IMR-90 (cell line): Measurements from ENCODE around the gene BRCC3. TPM values are rescaled to one million over a fixed set of nuclear protein-coding genes. Genes with fewer than 3 reads are reported as not detected.

Source experiments
- ATAC-seq: fragments of 200-7000 bp; cut with Tn5 transposase; 2 replicates; pipeline ENCODE4 v1.9.1; 2020; ENCODE audit warnings: low read depth, mild to moderate bottlenecking, moderate library complexity
- Bru-seq: library from RNA; stranded (reverse); fragments of 400-500 nt; gene quantifications from one replicate; lab custom pipeline; 2021; lab: Mats Ljungman, UMichigan
- BruChase-seq, 2 experiments: library from RNA; stranded (reverse); fragments of 400-500 nt; gene quantifications; one replicate each; lab custom pipeline; 2021; lab: Mats Ljungman, UMichigan
- BruUV-seq: library from RNA; stranded (reverse); fragments of 400-500 nt; replicated peaks from 2 replicates; lab custom pipeline; 2021; lab: Mats Ljungman, UMichigan
- CTCF ChIA-PET: fragments of 300-600 bp; formaldehyde crosslinking; extraction: SDS; loops from one replicate; lab custom pipeline; 2021; ENCODE audit warnings: antibody characterized with exemption; lab: Yijun Ruan, JAX
- POLR2A ChIA-PET: fragments of 300-600 bp; sonication (Branson Sonifier 250); formaldehyde crosslinking; loops from one replicate; lab custom pipeline; 2022; ENCODE audit warnings: antibody characterized with exemption; ENCODE audit not compliant: unreplicated experiment; lab: Charles Lee
- DNase-seq: peaks from one replicate; pipeline ENCODE4 v3.0.0; 2013
- H2AFZ ChIP-seq: replicated peaks from 2 replicates; pipeline ENCODE3; 2013; ENCODE audit warnings: low read length, mild to moderate bottlenecking; ENCODE audit not compliant: poor library complexity
- H2AK5ac ChIP-seq: 2 replicates; pipeline ENCODE4 v1.6.1; 2013; ENCODE audit warnings: low read depth, low read length, inconsistent platforms
- H2AK9ac ChIP-seq: replicated peaks from 2 replicates; pipeline ENCODE3; 2013; ENCODE audit warnings: mild to moderate bottlenecking, low read depth, low read length, moderate library complexity; ENCODE audit not compliant: poor library complexity
- H2BK120ac ChIP-seq: 2 replicates; pipeline ENCODE4 v1.6.1; 2013; ENCODE audit warnings: low read depth, low read length, inconsistent platforms
- H2BK15ac ChIP-seq: 3 replicates; pipeline ENCODE4 v1.6.1; 2013; ENCODE audit warnings: low read depth, low read length, inconsistent platforms
- H2BK20ac ChIP-seq: 2 replicates; pipeline ENCODE4 v1.6.1; 2013; ENCODE audit warnings: low read depth, mild to moderate bottlenecking, inconsistent platforms, low read length, moderate library complexity
- H2BK5ac ChIP-seq: 2 replicates; pipeline ENCODE4 v1.6.1; 2013; ENCODE audit warnings: mild to moderate bottlenecking, low read depth, low read length, inconsistent platforms; ENCODE audit not compliant: poor library complexity, severe bottlenecking
- H3K14ac ChIP-seq: replicated peaks from 2 replicates; pipeline ENCODE4 v1.6.1; 2013; ENCODE audit warnings: low read depth, low read length, inconsistent platforms
- H3K18ac ChIP-seq: 2 replicates; pipeline ENCODE4 v1.6.1; 2013; ENCODE audit warnings: low read depth, low read length, control low read depth
- H3K23ac ChIP-seq: 2 replicates; pipeline ENCODE4 v1.6.1; 2013; ENCODE audit warnings: low read depth, low read length, inconsistent platforms
- H3K27ac ChIP-seq: 2 replicates; pipeline ENCODE4 v1.5.1; 2013; ENCODE audit warnings: mild to moderate bottlenecking, control low read depth, low read length; ENCODE audit not compliant: insufficient read depth
- H3K27me3 ChIP-seq: 2 replicates; pipeline ENCODE4 v1.6.1; 2013; ENCODE audit warnings: low read length; ENCODE audit not compliant: control insufficient read depth, insufficient read depth
- H3K36me3 ChIP-seq: 2 replicates; pipeline ENCODE4 v1.6.1; 2013; ENCODE audit warnings: low read length, mixed read lengths; ENCODE audit not compliant: control insufficient read depth, insufficient read depth
- H3K4ac ChIP-seq: 2 replicates; pipeline ENCODE4 v1.6.1; 2013; ENCODE audit warnings: low read depth, low read length, inconsistent platforms
- H3K4me1 ChIP-seq: 2 replicates; pipeline ENCODE4 v1.6.1; 2013; ENCODE audit warnings: low read length, mixed read lengths; ENCODE audit not compliant: control insufficient read depth, insufficient read depth
- H3K4me2 ChIP-seq: 2 replicates; pipeline ENCODE4 v1.6.1; 2013; ENCODE audit warnings: low read depth, mild to moderate bottlenecking, control low read depth, low read length, moderate library complexity
- H3K4me3 ChIP-seq: 2 replicates; pipeline ENCODE4 v1.5.1; 2013; ENCODE audit warnings: low read depth, mild to moderate bottlenecking, control low read depth, low read length, moderate library complexity; ENCODE audit not compliant: insufficient read depth
- H3K56ac ChIP-seq: 2 replicates; pipeline ENCODE4 v1.6.1; 2013; ENCODE audit warnings: low read length, inconsistent platforms; ENCODE audit not compliant: insufficient read depth; ENCODE audit errors: extremely low read depth
- H3K79me1 ChIP-seq, 2 experiments: 2 replicates each; pipeline ENCODE4 v1.6.1; 2013; ENCODE audit warnings: low read length in 2 of 2, inconsistent platforms in 1 of 2, low read depth in 1 of 2
- H3K9ac ChIP-seq: 2 replicates; pipeline ENCODE4 v1.6.1; 2013; ENCODE audit warnings: low read depth, low read length, control low read depth
- H3K9me1 ChIP-seq: 2 replicates; pipeline ENCODE4 v1.6.1; 2013; ENCODE audit warnings: low read length, inconsistent platforms; ENCODE audit not compliant: insufficient read depth
- H3K9me3 ChIP-seq: 2 replicates; pipeline ENCODE4 v1.6.1; 2013; ENCODE audit warnings: low read length; ENCODE audit not compliant: control insufficient read depth, insufficient read depth
- H4K20me1 ChIP-seq: 2 replicates; pipeline ENCODE4 v1.6.1; 2013; ENCODE audit warnings: low read length, inconsistent platforms; ENCODE audit not compliant: insufficient read depth
- H4K5ac ChIP-seq: 2 replicates; pipeline ENCODE4 v1.6.1; 2013; ENCODE audit warnings: mild to moderate bottlenecking, low read depth, low read length, control low read depth
- H4K8ac ChIP-seq, 2 experiments: 2 replicates each; pipeline ENCODE4 v1.6.1; 2013; ENCODE audit warnings: low read depth in 2 of 2, low read length in 2 of 2, control low read depth in 1 of 2, inconsistent platforms in 1 of 2
- H4K91ac ChIP-seq: 2 replicates; pipeline ENCODE4 v1.6.1; 2013; ENCODE audit warnings: low read depth, low read length, inconsistent platforms; ENCODE audit not compliant: insufficient read depth
- MAZ ChIP-seq: IDR thresholded peaks from 2 replicates; pipeline ENCODE4 v1.6.1; 2012; ENCODE audit warnings: low read depth, mild to moderate bottlenecking, low read length, improper control_type of control experiment, moderate library complexity, borderline replicate concordance
- POLR2A ChIP-seq: IDR thresholded peaks from 2 replicates; pipeline ENCODE4 v1.6.1; 2012; ENCODE audit warnings: mild to moderate bottlenecking, low read depth, low read length
- SMC3 ChIP-seq: fragments of 150-350 bp; IDR thresholded peaks from 2 replicates; pipeline ENCODE4 v1.6.1; 2016; ENCODE audit warnings: low read depth, mild to moderate bottlenecking, antibody characterized with exemption, low read length, moderate library complexity
- WGBS, 2 experiments: methylation state at CpG; one replicate each; pipeline versions ENCODE4 v1.1.5 to v1.1.7; 2013; ENCODE audit warnings: missing lambda C conversion rate in 2 of 2; ENCODE audit not compliant: insufficient read length in 1 of 2; ENCODE audit errors: extremely low coverage in 2 of 2; 5-methylcytosine and 5-hydroxymethylcytosine counted together
- dilution Hi-C: fragments of 300-500 bp; cut with HindIII; formaldehyde crosslinking; loops from one replicate; pipeline ENCODE4 v1.14.3; 2018; ENCODE audit warnings: low sequenced_read_pairs; ENCODE audit not compliant: unreplicated experiment
- in situ Hi-C: fragments of 300-500 bp; cut with MboI; formaldehyde crosslinking; loops from 3 replicates; pipeline ENCODE4 v1.14.3; 2019; ENCODE audit warnings: low sequenced_read_pairs, inconsistent platforms, mixed read lengths
- intact Hi-C: fragments of 100-400 bp; cut with micrococcal nuclease; formaldehyde crosslinking; loops from 2 replicates; pipeline ENCODE4 v1.10.0; 2022
- long read RNA-seq: library from polyadenylated mRNA; unstranded; transcript quantifications from one replicate; pipeline ENCODE4 v2.0.0, GENCODE V29; 2021; ENCODE audit not compliant: unreplicated experiment
- polyA plus RNA-seq, 3 experiments: library from polyadenylated mRNA; depleted of rRNA; stranded (reverse); fragments of >200 nt; gene quantifications; 2 replicates each; pipeline ENCODE4 v1.2.3, GENCODE V29; 2012; ENCODE audit warnings: low replicate concordance in 1 of 3
- total RNA-seq: library from RNA; depleted of rRNA; stranded (reverse); fragments of >200 nt; gene quantifications from 2 replicates; pipeline ENCODE4 v1.2.3, GENCODE V29; 2012; rRNA removed

BRCC3 gene
- 20.8 and 24.7 TPM in 2 replicates for total RNA-seq
- 13.5 and 14.4 TPM in 2 replicates for polyA plus RNA-seq (2012; rRNA removed)
- polyA plus RNA-seq (2012; cell fraction: cytosol; rRNA removed) = 5.0 and 7.3 TPM in 2 replicates
- polyA plus RNA-seq (2012; cell fraction: nucleus; rRNA removed; ENCODE audit: low replicate concordance) = 1.0 and 7.4 TPM in 2 replicates
- percentile 59 among the genes with signal in this experiment for Bru-seq, nascent RNA
- BruChase-seq, experiment 1, labeled RNA remaining after a 6-hour chase = percentile 57 among the genes with signal in this experiment
- percentile 63 among the genes with signal in this experiment for BruChase-seq, experiment 2, labeled RNA remaining after a 2-hour chase
- long read RNA-seq, transcript BRCC3-208 (10 exons, 2,694 nt) = major isoform, 20 of 30 reads
- long read RNA-seq, partial matches to known transcripts = 1 of 30 reads
- long read RNA-seq, other reads (novel, unspliced or antisense) = 8 of 30 reads

DNA sequence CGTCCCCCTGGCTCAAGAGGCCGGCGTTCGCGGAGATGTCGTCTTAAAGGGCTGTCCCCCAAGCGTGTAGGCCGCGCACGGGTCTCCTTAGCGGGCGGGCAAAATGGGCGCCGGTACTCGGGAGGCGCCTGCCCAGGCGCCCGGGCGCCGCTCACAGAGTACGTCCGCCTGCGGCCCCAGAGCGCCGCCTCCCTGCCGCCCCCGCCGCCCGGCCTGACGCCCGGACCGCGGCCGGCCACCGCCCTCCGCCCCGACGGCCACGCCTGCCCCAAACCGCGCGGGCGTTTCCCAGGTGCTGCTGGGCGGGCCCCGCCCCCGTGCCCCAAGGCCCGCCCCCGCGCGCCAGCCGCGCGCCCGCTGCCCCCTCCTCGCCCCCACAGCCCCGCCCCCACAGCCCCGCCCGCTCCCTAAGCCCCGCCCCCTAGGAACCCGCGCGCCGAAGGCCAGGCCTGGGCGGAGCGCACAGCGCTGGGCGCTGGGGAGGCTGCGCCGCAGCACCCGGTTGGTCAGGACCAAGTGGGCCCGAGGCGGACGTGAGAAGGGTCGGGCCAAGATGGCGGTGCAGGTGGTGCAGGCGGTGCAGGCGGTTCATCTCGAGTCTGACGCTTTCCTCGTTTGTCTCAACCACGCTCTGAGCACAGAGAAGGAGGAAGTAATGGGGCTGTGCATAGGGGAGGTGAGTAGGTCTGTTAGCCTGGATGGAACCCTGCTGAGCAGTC lies at the start of gene BRCC3, which contains the start of the genes CMC4 and MTCP1:
BRCC3 (plus strand) TSS at position 534 of the 719 bp plus-strand sequence; CDS start at position 554, 20 bp downstream.
CMC4 (minus strand) TSS at position 162 of the 719 bp plus-strand sequence. CDS start 7,113 bp downstream, outside the sequence.
MTCP1 (minus strand) TSS at position 162 of the 719 bp plus-strand sequence. CDS start 5,126 bp downstream, outside the sequence.
- 0 out of 2 replicates have a peak within 1 kb of the TSS, but pooled peaks have one; percentile 13 for H4K5ac ChIP-seq
- peak within 1 kb of the TSS; percentile 94 for H3K4me2 ChIP-seq
- ChIA-PET POLR2A (no interaction called here), CTCF (no interaction called here)
- no peak within 1 kb of the TSS for H2BK15ac ChIP-seq
- H3K4ac ChIP-seq = peak within 1 kb of the TSS; percentile 90
- in situ Hi-C loops = no loop called here
- peak within 1 kb of the TSS; percentile 67 for H2AK9ac ChIP-seq
- H4K20me1 ChIP-seq = no peaks in the 10 kb centered on the region
- ATAC-seq (peak; percentile 95), DNase-seq (peak; percentile 79)
- peak within 1 kb of the TSS; percentile 95 for H2AFZ ChIP-seq
- peak within 1 kb of the TSS; percentile 67 for H2BK5ac ChIP-seq
- no peaks in the 10 kb centered on the region for H3K27me3 ChIP-seq
- BruUV-seq = no TSS peak
- 0 out of 2 replicates have a peak, but pooled peaks cover 2% of the 10 kb centered on the region for H3K9me3 ChIP-seq
- peak within 1 kb of the TSS; percentile 52 for H3K56ac ChIP-seq
- no peak for TF ChIP-seq SMC3
- peak; percentile 86 for TF ChIP-seq POLR2A
- peak; percentile 43; the same call in 1 of the 2 replicates for TF ChIP-seq MAZ
- peak within 1 kb of the TSS; percentile 55 to 94 for H4K8ac ChIP-seq
- H3K9ac ChIP-seq = peak within 1 kb of the TSS; percentile 88
- dilution Hi-C loops = no loop called here
- peak within 1 kb of the TSS; percentile 87 for H3K27ac ChIP-seq
- peak within 1 kb of the TSS; percentile 94 for H3K14ac ChIP-seq
- peak within 1 kb of the TSS; percentile 26; the same call in 1 of the 2 replicates for H2BK120ac ChIP-seq
- 27% methylated on average over 12 of the region's 81 CpGs; no CpG with 5 or more reads in 1 of the 2 experiments for WGBS, 2 experiments
- H3K18ac ChIP-seq = 0 out of 2 replicates have a peak within 1 kb of the TSS, but pooled peaks have one; percentile 14
- peak within 1 kb of the TSS; percentile 52 for H4K91ac ChIP-seq
- H3K23ac ChIP-seq = peak within 1 kb of the TSS; percentile 93
- peak within 1 kb of the TSS; percentile 43 for H2AK5ac ChIP-seq
- H2BK20ac ChIP-seq = no peak within 1 kb of the TSS
- H3K4me1 ChIP-seq = peaks cover 3% of the 10 kb centered on the region; the same call in 1 of the 2 replicates
- peak within 1 kb of the TSS; percentile 59 for H3K4me3 ChIP-seq
- H3K36me3 ChIP-seq = peaks cover 2% of the 10 kb centered on the region; the same call in 1 of the 2 replicates
- H3K79me1 ChIP-seq = peaks cover 8 to 24% of the 10 kb centered on the region in 2 experiments; a peak in 3 of 4 replicates
- H3K9me1 ChIP-seq = no peaks in the 10 kb centered on the region
- intact Hi-C loops = loop anchor here (2.0 to 5.0 kb wide), 2 partner anchors 44 to 89 kb away; partner anchors contain the start of gene FUNDC2
